ENCODE data around the gene TRRAP.

GRCh38 chr7:98988641-98989040 is 110.3 kb downstream of the TRRAP start:
- no peak for TF ChIP-seq CTCF (conservative IDR thresholded peaks at IDR 0.05)
- no peak for TF ChIP-seq EZH2 (IDR thresholded peaks at IDR 0.05; ENCODE audit: low read depth)
